K562 (cell line): ENCODE data around the gene SAT2. TPM values are rescaled to one million over a fixed set of nuclear protein-coding genes. Genes with fewer than 3 reads are reported as not detected.

Source experiments
- CBX3 ChIP-seq, 2 experiments: IDR thresholded peaks; 1 replicate in 1 of 2; 2 replicates in 1 of 2; pipeline ENCODE4 v1.6.1; 2012; ENCODE audit warnings: inconsistent platforms in 2 of 2, low read length in 2 of 2, borderline replicate concordance in 1 of 2, control low read depth in 1 of 2
- E4F1 ChIP-seq: fragments of 250-450 bp; sonication (Bioruptor Pico); IDR thresholded peaks from 2 replicates; pipeline ENCODE4 v1.5.0; 2021; ENCODE audit warnings: mild to moderate bottlenecking, borderline replicate concordance
- EWSR1 ChIP-seq: fragments of 450-650 bp; IDR thresholded peaks from 2 replicates; pipeline ENCODE4 v1.6.1; 2018; ENCODE audit warnings: borderline replicate concordance, mild to moderate bottlenecking, low read depth, moderate library complexity; ENCODE audit not compliant: partially characterized antibody
- FOXA1 ChIP-seq: fragments of 450-650 bp; IDR thresholded peaks from 2 replicates; pipeline ENCODE4 v1.6.1; 2016; ENCODE audit warnings: mild to moderate bottlenecking, borderline replicate concordance
- GATAD2B ChIP-seq: fragments of 450-650 bp; IDR thresholded peaks from 2 replicates; pipeline ENCODE4 v1.6.1; 2017; ENCODE audit warnings: mild to moderate bottlenecking, borderline replicate concordance
- HNRNPH1 ChIP-seq: fragments of 200-400 bp; formaldehyde crosslinking; optimal IDR thresholded peaks from 2 replicates; pipeline ENCODE3; 2017; ENCODE audit warnings: low read depth, mild to moderate bottlenecking, low read length, moderate library complexity
- HNRNPL ChIP-seq: fragments of 200-400 bp; formaldehyde crosslinking; IDR thresholded peaks from 2 replicates; pipeline ENCODE4 v1.6.1; 2017; ENCODE audit warnings: low read depth, mild to moderate bottlenecking, low read length
- OTX1 ChIP-seq: fragments of 450-650 bp; formaldehyde crosslinking; IDR thresholded peaks from 2 replicates; pipeline ENCODE4 v1.4.0; 2022; ENCODE audit warnings: mild to moderate bottlenecking
- POLR2AphosphoS2 ChIP-seq: IDR thresholded peaks from 2 replicates; pipeline ENCODE4 v1.6.1; 2012; ENCODE audit warnings: low read length, improper control_type of control experiment
- RFX5 ChIP-seq: IDR thresholded peaks from 2 replicates; pipeline ENCODE4 v1.6.1; 2011; ENCODE audit warnings: low read depth, mild to moderate bottlenecking, improper control_type of control experiment, low read length
- SMARCA4 ChIP-seq: fragments of 450-650 bp; IDR thresholded peaks from 2 replicates; pipeline ENCODE4 v1.6.1; 2016
- SMARCA5 ChIP-seq: fragments of 450-650 bp; IDR thresholded peaks from 2 replicates; pipeline ENCODE4 v1.6.1; 2016
- STAG1 ChIP-seq: sonication (generic); formaldehyde crosslinking; IDR thresholded peaks from 2 replicates; pipeline ENCODE4 v1.5.0; 2020; ENCODE audit warnings: missing genetic modification reagents, borderline replicate concordance
- STAT5B ChIP-seq: fragments of 250-450 bp; sonication (Bioruptor Pico); IDR thresholded peaks from 2 replicates; pipeline ENCODE4 v1.8.0; 2021; ENCODE audit warnings: mild to moderate bottlenecking, inconsistent platforms
- TARDBP ChIP-seq: fragments of 450-650 bp; IDR thresholded peaks from 2 replicates; pipeline ENCODE4 v1.6.1; 2016
- ZFP1 ChIP-seq: fragments of 450-650 bp; formaldehyde crosslinking; IDR thresholded peaks from 2 replicates; pipeline ENCODE4 v1.4.0; 2020; ENCODE audit warnings: mild to moderate bottlenecking, mixed read lengths
- ZNF124 ChIP-seq: sonication (generic); formaldehyde crosslinking; IDR thresholded peaks from 2 replicates; pipeline ENCODE4 v1.8.1; 2022; ENCODE audit warnings: missing genetic modification reagents
- ZNF449 ChIP-seq: fragments of 250-450 bp; sonication (Bioruptor Pico); IDR thresholded peaks from 2 replicates; pipeline ENCODE4 v1.8.0; 2022; ENCODE audit warnings: moderate library complexity, mild to moderate bottlenecking, inconsistent platforms
- ZNF609 ChIP-seq: sonication (generic); formaldehyde crosslinking; IDR thresholded peaks from 2 replicates; pipeline ENCODE4 v1.8.1; 2023; ENCODE audit warnings: missing genetic modification reagents, mild to moderate bottlenecking, borderline replicate concordance
- ZNF75A ChIP-seq: fragments of 450-650 bp; formaldehyde crosslinking; IDR thresholded peaks from 2 replicates; pipeline ENCODE4 v1.4.0; 2020; ENCODE audit warnings: mild to moderate bottlenecking
- ZNF830 ChIP-seq: fragments of 250-450 bp; sonication (Bioruptor Pico); IDR thresholded peaks from 2 replicates; pipeline ENCODE4 v1.5.0; 2021; ENCODE audit warnings: mild to moderate bottlenecking
- polyA plus RNA-seq, 8 experiments: library from polyadenylated mRNA; depleted of rRNA in 4 of 8; stranded (reverse) in 5 of 8; unstranded in 3 of 8; fragments of >200 nt; fragmentation: Nextera tagmentation in 2 of 8; fragmentation: Illumina TruSeq in 1 of 8; extraction: Ambion mirVana in 2 of 8; extraction: Trizol in 1 of 8; gene quantifications; 2 replicates each; pipeline versions ENCODE4 v1.2.1 to v1.2.3, GENCODE V29; 2011 to 2014; ENCODE audit warnings: inconsistent platforms in 1 of 8, missing spikeins in 1 of 8
- total RNA-seq, 7 experiments: library from RNA; depleted of rRNA in 6 of 7; stranded (reverse); fragments of >200 nt in 6 of 7; fragmentation: Illumina TruSeq in 2 of 7; extraction: Trizol in 2 of 7; gene quantifications; 2 replicates each; pipeline versions ENCODE4 v1.2.1 to v1.2.3, GENCODE V29; 2011 to 2021; ENCODE audit warnings: low replicate concordance in 1 of 7

SAT2 gene
- total and polyA plus RNA-seq, 9 of the 15 experiments (the other 6 are each of a cell fraction or from before 2014, with no cell fraction given): 2.0 to 8.0 (median 5.3) TPM

GRCh38 chr17:7583253-7584109 lies 44.1 kb downstream of the SAT2 start, which contains the start of gene MPDU1 (continued):
- no peak for TF ChIP-seq EWSR1
- no peak for TF ChIP-seq STAT5B (CRISPR knock-in tag)
- TF ChIP-seq FOXA1: no peak
- TF ChIP-seq HNRNPH1: no peak
- no peak for TF ChIP-seq ZFP1 (CRISPR knock-in tag)
- TF ChIP-seq E4F1 (CRISPR knock-in tag): no peak
- TF ChIP-seq ZNF449 (CRISPR knock-in tag): no peak
- TF ChIP-seq RFX5: no peak
- TF ChIP-seq GATAD2B: no peak
- no peak for TF ChIP-seq OTX1 (CRISPR knock-in tag)
- TF ChIP-seq ZNF830 (CRISPR knock-in tag): no peak
- TF ChIP-seq HNRNPL: no peak
- TF ChIP-seq SMARCA4: no peak
- no peak; the same call in 1 of the 2 replicates for TF ChIP-seq POLR2AphosphoS2
- TF ChIP-seq ZNF124 (CRISPR knock-in tag): no peak
- peak in 1 of 2 experiments; percentile 44; a peak in 1 of 3 replicates for TF ChIP-seq CBX3 (IDR thresholded peaks at IDR 0.05; ENCODE audit: borderline replicate concordance in 1 of 2, low read length in 2 of 2)
- TF ChIP-seq STAG1 (CRISPR knock-in tag): no peak
- TF ChIP-seq ZNF609 (CRISPR knock-in tag): 0 out of 2 replicates have a peak, but pooled peaks have one; percentile 66
- TF ChIP-seq TARDBP: peak; percentile 3; the same call in 1 of the 2 replicates
- TF ChIP-seq SMARCA5: no peak
- no peak for TF ChIP-seq ZNF75A (CRISPR knock-in tag)
